NCI-H2196 (cell line): ENCODE data around the gene GABBR2.

Experiments used
- DNase-seq: peaks from one replicate; lab custom pipeline; 2025; ENCODE audit not compliant: unreplicated experiment; lab: John Stamatoyannopoulos, UW

GABBR2 gene

DNA sequence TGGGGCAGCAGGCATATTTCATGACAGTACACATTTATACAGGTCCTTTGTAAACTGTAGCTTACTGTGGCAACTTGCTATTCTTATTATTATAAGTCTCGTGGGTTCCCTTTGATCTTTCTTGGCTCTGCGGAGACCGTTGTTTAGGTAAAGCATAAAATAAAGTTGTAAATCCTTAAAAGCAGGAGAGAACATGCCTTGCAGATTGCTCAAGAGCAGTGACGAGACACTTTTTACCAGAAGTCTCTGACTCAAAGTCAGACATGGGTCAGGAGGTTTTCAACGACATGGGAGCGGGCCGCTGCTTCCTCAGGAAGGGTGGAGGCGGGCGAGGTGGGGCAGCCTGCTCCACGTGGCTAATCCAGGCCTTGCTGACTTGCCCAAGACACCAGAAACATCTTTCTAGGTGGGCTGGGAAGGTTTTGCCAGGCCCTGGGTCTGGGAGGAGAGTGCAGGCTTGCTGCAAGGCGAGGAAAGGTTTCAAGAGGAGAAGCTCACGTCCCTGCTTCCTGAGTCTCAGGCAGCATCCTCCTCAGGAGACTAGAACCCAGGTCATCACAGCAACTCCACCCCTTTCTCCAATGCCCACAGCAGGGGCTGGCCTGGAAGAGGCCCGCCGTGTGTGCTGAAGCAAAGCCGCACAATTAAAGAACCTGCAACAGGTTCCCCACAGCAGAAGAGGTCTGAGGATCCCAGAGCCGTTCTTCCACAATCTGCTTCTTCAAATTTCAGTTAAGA lies 459.8 kb downstream of the GABBR2 start:
- no peak for DNase-seq

DNA sequence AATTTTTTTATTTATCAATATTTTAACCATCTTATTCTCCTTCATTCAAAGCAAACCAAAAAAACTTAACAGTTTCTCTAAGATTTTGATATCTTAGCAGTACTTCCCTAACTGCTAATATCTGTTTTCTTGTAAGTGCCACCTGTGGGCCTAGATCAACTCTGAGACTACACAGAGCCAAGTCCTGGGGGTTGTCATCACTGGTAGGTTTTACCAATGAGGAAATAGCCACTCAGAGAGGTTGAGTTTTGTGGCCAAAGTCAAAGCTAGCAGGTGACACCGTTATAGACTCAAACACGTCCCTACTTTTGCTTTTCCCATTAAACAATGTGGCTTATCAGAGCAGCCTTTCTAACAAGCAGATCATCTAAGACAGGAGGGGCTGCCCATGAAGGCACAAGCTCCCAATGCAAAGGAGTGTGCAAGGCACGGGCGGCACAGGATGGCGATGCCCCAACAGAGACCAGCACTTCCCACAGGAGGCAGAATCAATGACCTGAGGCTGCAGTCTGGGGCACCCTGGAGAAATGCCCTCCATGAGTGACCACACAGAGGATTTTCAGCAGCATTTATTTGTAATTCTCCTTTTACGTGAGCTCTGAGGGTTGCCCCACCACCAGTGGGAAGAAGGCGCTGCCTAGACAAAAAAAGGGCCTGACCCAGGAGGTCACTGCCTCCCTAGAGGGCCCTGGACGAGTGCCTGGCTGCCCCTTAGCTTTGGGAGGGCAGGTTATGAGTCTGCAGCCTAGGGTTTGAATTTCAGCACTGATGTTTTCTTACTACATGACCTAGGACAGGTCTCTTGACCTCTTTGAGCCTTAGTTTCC lies 460.7 kb downstream of the GABBR2 start:
- no peak for DNase-seq

DNA sequence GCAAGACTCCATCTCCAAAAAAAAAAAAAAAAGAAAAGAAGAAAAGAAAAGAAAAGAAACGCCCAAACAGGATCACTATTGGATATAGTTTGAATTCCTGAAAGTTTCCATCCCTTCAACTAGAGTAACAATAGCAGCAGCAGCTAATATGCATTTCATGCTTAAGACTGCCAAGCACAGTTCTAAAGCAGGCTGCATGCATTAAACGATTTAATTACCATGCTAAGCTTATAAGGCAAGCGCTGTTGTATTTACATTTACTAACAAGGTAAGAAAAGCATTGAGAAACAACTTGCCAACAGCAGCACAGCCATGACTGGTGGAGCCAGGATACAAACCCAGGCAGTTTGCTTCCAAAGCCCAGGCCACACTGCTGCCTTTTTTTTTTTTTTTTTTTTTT lies 466.3 kb downstream of the GABBR2 start:
- DNase-seq = no peak

DNA sequence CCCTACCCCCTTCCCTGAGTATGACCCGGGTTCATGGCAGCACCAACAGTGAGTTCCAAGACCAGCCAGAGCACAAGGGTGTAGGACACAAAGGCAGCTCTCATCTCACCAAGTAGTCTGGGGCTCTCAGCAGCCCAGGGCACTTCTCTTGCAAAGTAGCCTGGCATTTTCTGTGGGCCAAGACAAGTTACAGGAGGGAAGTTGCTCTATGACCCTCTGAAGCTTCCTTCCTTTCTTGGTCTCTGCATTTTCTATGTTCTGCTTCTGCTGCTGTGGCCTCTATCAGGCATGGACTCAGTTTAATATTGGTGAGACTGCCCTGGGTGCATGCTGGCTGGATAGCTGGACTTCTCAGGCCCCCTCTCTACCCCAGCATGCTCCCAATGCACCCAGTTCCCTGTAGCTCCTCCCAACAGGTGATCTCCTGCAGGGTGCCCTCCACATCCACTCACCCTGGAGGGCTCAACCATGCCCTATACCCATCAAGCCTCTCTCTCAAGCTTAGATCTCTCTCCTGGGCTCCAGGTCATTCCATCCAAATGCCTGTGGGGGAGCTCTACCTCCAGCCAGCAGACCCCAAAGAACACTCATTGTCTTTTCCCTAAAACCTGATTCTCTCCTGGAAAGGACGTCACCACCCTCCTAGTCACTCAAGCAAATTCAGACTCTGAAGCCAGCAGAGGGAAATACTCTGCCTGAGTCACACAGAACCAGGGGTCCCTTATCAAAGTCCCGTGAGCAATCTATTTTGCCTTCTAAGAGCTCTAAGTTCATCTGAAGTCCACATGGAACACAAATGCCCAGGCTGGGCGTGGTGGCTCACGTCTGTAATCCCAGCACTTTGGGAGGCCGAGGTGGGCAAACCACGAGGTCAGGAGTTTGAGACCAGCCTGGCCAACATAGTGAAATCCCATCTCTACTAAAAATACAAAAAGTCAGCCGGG lies 467.1 kb downstream of the GABBR2 start:
- DNase-seq = no peak

DNA sequence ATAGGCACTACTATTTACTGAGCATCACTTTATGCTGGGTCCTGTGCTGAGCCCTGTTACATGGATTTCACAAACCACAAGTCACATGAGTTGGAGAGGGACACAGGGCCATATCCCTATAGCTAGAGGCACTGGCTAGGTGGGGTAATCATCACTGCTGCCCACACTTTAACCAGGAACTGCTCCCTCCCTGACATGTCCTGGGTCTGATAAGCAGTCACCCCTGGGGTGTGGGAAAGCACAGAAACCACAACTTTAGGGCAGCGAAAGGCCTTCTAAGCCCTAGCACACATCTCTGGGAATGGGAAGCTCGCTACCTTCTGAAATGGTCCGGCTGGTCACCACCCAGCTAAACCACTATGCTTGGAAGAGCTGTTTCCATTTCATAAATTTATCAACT lies 468.3 kb downstream of the GABBR2 start:
- DNase-seq = no peak
